Measurements from ENCODE around the gene SLX4IP. TPM values are rescaled to one million over a fixed set of nuclear protein-coding genes. Genes with fewer than 3 reads are reported as not detected.
A peak's percentile ranks its signal among the peaks of the same experiment; 100 is the strongest.
"Not testable (repeated sequence)": the region's sequence is repeated elsewhere in the genome, so short reads cannot be mapped to it uniquely, and the experiment has no call there.

SLX4IP gene
- total RNA-seq, 1 donor from 2014 or later, result 5.3 TPM

DNA sequence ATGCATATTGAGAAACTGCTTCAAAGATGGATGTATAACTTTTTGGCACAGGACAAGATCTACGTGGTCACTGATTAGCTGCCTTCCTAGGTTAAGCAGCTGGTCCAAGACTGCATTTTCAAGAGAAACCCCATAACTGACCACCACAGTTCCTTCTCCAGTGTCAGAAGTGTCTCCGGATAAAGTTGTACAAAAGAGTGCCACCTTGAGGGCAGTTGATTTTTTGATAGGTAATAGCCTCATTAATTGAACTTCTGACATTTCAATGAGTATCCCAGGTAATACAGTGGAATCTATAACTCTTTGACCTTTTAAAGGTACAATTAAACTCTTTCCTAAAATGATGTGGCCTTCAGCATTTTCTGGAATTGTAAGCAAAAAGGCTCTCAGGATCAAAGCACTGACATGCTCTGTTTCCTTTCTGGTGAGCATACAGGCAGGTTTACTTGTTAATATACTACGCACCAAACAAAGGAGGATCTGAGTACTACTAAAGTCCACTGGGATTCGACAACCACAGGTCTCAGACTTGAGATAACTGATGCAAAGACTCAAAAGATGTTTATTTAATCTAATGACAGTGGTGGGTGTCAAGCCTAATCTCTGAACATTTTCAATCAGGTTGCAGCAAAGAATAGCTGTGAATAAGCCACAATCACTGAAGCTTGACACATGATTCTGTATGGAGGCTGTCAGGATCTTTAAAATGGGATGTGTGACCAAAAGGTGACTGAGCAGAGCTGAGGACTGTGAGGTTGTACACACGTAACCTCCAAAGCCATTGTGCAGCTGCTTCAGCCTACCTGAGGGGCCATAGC lies 22.3 kb upstream of the SLX4IP start:
- H3K27ac ChIP-seq (ENCODE audit: low read depth, low read length), result no peak overlapping the region

DNA sequence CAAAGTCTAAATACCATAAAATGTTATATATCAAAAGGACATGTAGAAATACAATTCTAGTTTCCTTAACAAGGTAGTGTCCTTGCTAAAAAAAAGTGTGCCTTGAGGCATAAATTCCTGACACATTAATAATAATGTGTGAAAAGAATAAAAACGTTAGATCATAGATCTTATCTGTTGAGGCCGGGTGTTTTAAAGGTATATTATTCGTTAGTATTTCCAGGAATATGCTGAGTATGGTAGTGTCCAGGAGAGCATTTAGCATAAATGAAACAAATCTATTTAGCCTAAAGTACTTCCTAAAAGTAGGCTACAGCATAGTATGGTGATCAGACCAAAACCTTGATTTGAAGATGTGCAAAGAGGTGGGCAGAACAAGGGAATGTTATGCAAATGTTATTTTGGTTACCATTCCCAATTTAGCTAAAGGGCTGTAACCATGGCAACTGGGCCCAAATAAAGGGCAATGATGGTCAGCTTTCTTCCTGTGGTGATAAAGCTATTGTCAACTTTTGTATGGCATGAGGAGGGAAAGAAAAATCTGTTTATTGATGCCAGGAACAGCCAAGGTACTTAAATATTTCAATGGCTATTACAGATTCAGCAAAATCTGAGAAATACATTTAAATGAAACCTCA lies 20.0 kb upstream of the SLX4IP start:
- FAIRE-seq (no peak), DNase-seq (ENCODE audit: low read depth) (peak; percentile 23)
- TF ChIP-seq, protein P1, sequence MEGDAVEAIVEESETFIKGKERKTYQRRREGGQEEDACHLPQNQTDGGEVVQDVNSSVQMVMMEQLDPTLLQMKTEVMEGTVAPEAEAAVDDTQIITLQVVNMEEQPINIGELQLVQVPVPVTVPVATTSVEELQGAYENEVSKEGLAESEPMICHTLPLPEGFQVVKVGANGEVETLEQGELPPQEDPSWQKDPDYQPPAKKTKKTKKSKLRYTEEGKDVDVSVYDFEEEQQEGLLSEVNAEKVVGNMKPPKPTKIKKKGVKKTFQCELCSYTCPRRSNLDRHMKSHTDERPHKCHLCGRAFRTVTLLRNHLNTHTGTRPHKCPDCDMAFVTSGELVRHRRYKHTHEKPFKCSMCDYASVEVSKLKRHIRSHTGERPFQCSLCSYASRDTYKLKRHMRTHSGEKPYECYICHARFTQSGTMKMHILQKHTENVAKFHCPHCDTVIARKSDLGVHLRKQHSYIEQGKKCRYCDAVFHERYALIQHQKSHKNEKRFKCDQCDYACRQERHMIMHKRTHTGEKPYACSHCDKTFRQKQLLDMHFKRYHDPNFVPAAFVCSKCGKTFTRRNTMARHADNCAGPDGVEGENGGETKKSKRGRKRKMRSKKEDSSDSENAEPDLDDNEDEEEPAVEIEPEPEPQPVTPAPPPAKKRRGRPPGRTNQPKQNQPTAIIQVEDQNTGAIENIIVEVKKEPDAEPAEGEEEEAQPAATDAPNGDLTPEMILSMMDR (IDR thresholded peaks at IDR 0.05; ENCODE audit: insufficient read depth, low read depth, low read length), result no peak
- no peak for TF ChIP-seq EZH2 (IDR thresholded peaks at IDR 0.05; ENCODE audit: insufficient read depth, low read length)
- no peaks in the 10 kb centered on the region for H3K9me3 ChIP-seq (ENCODE audit: insufficient read depth, low read depth, low read length)
- H3K79me2 ChIP-seq (ENCODE audit: insufficient read depth, low read length), result peaks cover 4% of the 10 kb centered on the region
- no peak overlapping the region for H3K9ac ChIP-seq (ENCODE audit: low read length)
- Mint-ChIP-seq H3K4me3 (ENCODE audit: unreplicated experiment) (no peak overlapping the region), H3K36me3 (ENCODE audit: low read depth, unreplicated experiment) (no peaks in the 10 kb centered on the region), H3K9me3 (ENCODE audit: unreplicated experiment) (no peaks in the 10 kb centered on the region), H3K4me1 (ENCODE audit: low read depth, unreplicated experiment) (peaks cover 6% of the 10 kb centered on the region), H3K27ac (ENCODE audit: unreplicated experiment) (no peak overlapping the region), H3K27me3 (ENCODE audit: low read depth, unreplicated experiment) (no peaks in the 10 kb centered on the region)
- H3K27me3 ChIP-seq (ENCODE audit: insufficient read depth, low read length), result no peaks in the 10 kb centered on the region
- no peak overlapping the region for H3K4me2 ChIP-seq (ENCODE audit: low read length)
- peaks cover 3% of the 10 kb centered on the region for H3K36me3 ChIP-seq (ENCODE audit: insufficient read depth, low read length)
- no peaks in the 10 kb centered on the region for H4K20me1 ChIP-seq (ENCODE audit: insufficient read depth, low read length)
- H3K4me1 ChIP-seq (ENCODE audit: insufficient read depth, low read length), result peaks cover 5% of the 10 kb centered on the region
- H3K4me3 ChIP-seq (ENCODE audit: insufficient read depth, low read depth, low read length), result no peak overlapping the region
- H2AFZ ChIP-seq (ENCODE audit: low read depth, low read length), result no peak overlapping the region
- no peak overlapping the region for H3K27ac ChIP-seq (ENCODE audit: low read depth, low read length)

More for the DNA sequence above, 22.3 kb upstream of the SLX4IP start:
- Histone ChIP-seq H3K36me3 (ENCODE audit: insufficient read depth, low read length) (peaks cover 3% of the 10 kb centered on the region), H3K79me2 (ENCODE audit: insufficient read depth, low read length) (peaks cover 4% of the 10 kb centered on the region), H3K9me3 (ENCODE audit: insufficient read depth, low read depth, low read length) (no peaks in the 10 kb centered on the region), H3K27me3 (ENCODE audit: insufficient read depth, low read length) (no peaks in the 10 kb centered on the region), H3K4me2 (ENCODE audit: low read length) (no peak overlapping the region), H4K20me1 (ENCODE audit: insufficient read depth, low read length) (no peaks in the 10 kb centered on the region), H3K4me1 (ENCODE audit: insufficient read depth, low read length) (peaks cover 5% of the 10 kb centered on the region), H2AFZ (ENCODE audit: low read depth, low read length) (no peak overlapping the region), H3K4me3 (ENCODE audit: insufficient read depth, low read depth, low read length) (no peak overlapping the region), H3K9ac (ENCODE audit: low read length) (no peak overlapping the region)
- no peaks in the 10 kb centered on the region for H3K4me1 Mint-ChIP-seq (ENCODE audit: low read depth, unreplicated experiment)
- no peak for FAIRE-seq
- no peaks in the 10 kb centered on the region for H3K9me3 Mint-ChIP-seq (ENCODE audit: unreplicated experiment)
- peak; percentile 10 for DNase-seq (ENCODE audit: low read depth)
- no peak overlapping the region for H3K4me3 Mint-ChIP-seq (ENCODE audit: unreplicated experiment)
- TF ChIP-seq, protein P1 (IDR thresholded peaks at IDR 0.05; ENCODE audit: insufficient read depth, low read depth, low read length), result peak; percentile 21
- no peak for TF ChIP-seq EZH2 (IDR thresholded peaks at IDR 0.05; ENCODE audit: insufficient read depth, low read length)
- no peaks in the 10 kb centered on the region for H3K36me3 Mint-ChIP-seq (ENCODE audit: low read depth, unreplicated experiment)
- H3K27ac Mint-ChIP-seq (ENCODE audit: unreplicated experiment), result no peak overlapping the region
- no peaks in the 10 kb centered on the region for H3K27me3 Mint-ChIP-seq (ENCODE audit: low read depth, unreplicated experiment)

DNA sequence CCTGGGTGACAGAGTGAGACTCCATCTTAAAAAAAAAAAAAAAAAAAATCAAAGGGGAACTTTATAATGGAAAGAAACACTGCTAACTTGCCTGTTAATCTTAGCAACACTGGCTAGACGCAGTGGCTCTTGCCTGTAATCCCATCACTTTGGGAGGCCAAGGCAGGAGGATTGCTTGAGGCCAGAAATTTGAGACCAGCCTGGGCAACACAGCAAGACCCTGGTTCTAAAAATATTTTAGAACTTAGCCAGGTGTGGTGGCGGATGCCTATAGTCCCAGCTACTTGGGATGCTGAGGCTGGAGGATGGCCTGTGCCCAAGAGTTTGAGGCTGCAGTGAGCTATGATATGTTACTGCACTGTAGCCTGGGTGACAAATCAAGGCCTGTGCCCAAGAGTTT lies 17.9 kb upstream of the SLX4IP start:
- peaks cover 18% of the 10 kb centered on the region for H3K79me2 ChIP-seq (ENCODE audit: insufficient read depth, low read length)
- H3K4me1 Mint-ChIP-seq (ENCODE audit: low read depth, unreplicated experiment), result peaks cover 11% of the 10 kb centered on the region
- H3K36me3 ChIP-seq (ENCODE audit: insufficient read depth, low read length); H3K4me2 ChIP-seq (ENCODE audit: low read length); H3K27me3 ChIP-seq (ENCODE audit: insufficient read depth, low read length); H3K9me3 ChIP-seq (ENCODE audit: insufficient read depth, low read depth, low read length); H3K27ac ChIP-seq (ENCODE audit: low read depth, low read length); H3K9ac ChIP-seq (ENCODE audit: low read length); DNase-seq (ENCODE audit: low read depth); H3K4me3 Mint-ChIP-seq (ENCODE audit: unreplicated experiment); FAIRE-seq; H3K36me3 Mint-ChIP-seq (ENCODE audit: low read depth, unreplicated experiment); H4K20me1 ChIP-seq (ENCODE audit: insufficient read depth, low read length); H3K27me3 Mint-ChIP-seq (ENCODE audit: low read depth, unreplicated experiment); H3K4me1 ChIP-seq (ENCODE audit: insufficient read depth, low read length); H3K9me3 Mint-ChIP-seq (ENCODE audit: unreplicated experiment); H2AFZ ChIP-seq (ENCODE audit: low read depth, low read length); H3K4me3 ChIP-seq (ENCODE audit: insufficient read depth, low read depth, low read length); H3K27ac Mint-ChIP-seq (ENCODE audit: unreplicated experiment): not testable (repeated sequence)

Measured in astrocyte (in vitro differentiated cells and primary cell).